GM23338 (cell line): ENCODE measurements around the gene DLG2. TPM values are rescaled to one million over a fixed set of nuclear protein-coding genes. Genes with fewer than 3 reads are reported as not detected.
A peak's percentile ranks its signal among the peaks of the same experiment; 100 is the strongest.

ENCODE experiments used
- ATAC-seq: fragments of 200-7000 bp; cut with Tn5 transposase; 3 replicates; pipeline ENCODE4 v1.9.1; 2020
- DNase-seq: peaks from one replicate; pipeline ENCODE4 v3.0.0-alpha.2; 2015; ENCODE audit warnings: low spot score
- H2AFZ ChIP-seq: fragments of 200-600 bp; sonication (generic); 2 replicates; pipeline ENCODE4 v1.8.0; 2016; ENCODE audit warnings: antibody characterized with exemption, mild to moderate bottlenecking, moderate library complexity
- H3F3A ChIP-seq: fragments of 200-600 bp; sonication (generic); replicated peaks from 2 replicates; pipeline ENCODE4 v1.8.0; 2017; ENCODE audit warnings: antibody characterized with exemption, mixed run types, low read depth
- H3K27ac ChIP-seq: fragments of 200-600 bp; sonication (generic); 2 replicates; pipeline ENCODE4 v1.6.1; 2016; ENCODE audit warnings: low read depth
- H3K27me3 ChIP-seq: fragments of 200-600 bp; sonication (generic); 2 replicates; pipeline ENCODE4 v1.8.0; 2016; ENCODE audit warnings: mild to moderate bottlenecking, mixed run types, moderate library complexity; ENCODE audit not compliant: insufficient read depth
- H3K36me3 ChIP-seq: fragments of 200-600 bp; sonication (generic); 2 replicates; pipeline ENCODE4 v1.8.0; 2016; ENCODE audit warnings: mild to moderate bottlenecking; ENCODE audit not compliant: insufficient read depth
- H3K4me1 ChIP-seq: fragments of 200-600 bp; sonication (generic); 2 replicates; pipeline ENCODE4 v1.8.0; 2016; ENCODE audit warnings: mild to moderate bottlenecking, moderate library complexity; ENCODE audit not compliant: insufficient read depth
- H3K4me2 ChIP-seq: fragments of 200-600 bp; sonication (generic); 2 replicates; pipeline ENCODE4 v1.7.1; 2017; ENCODE audit warnings: mixed run types
- H3K4me3 ChIP-seq: fragments of 200-600 bp; sonication (generic); 2 replicates; pipeline ENCODE4 v1.6.1; 2016; ENCODE audit warnings: mixed run types
- H3K79me2 ChIP-seq: fragments of 200-600 bp; sonication (generic); replicated peaks from 2 replicates; pipeline ENCODE4 v1.8.0; 2017; ENCODE audit warnings: mild to moderate bottlenecking; ENCODE audit not compliant: insufficient read depth
- H3K9me2 ChIP-seq: fragments of 200-600 bp; sonication (generic); 2 replicates; pipeline ENCODE4 v1.8.0; 2017; ENCODE audit not compliant: insufficient read depth
- H4K20me1 ChIP-seq: fragments of 200-600 bp; sonication (generic); replicated peaks from 2 replicates; pipeline ENCODE4 v1.8.0; 2017; ENCODE audit warnings: mild to moderate bottlenecking; ENCODE audit not compliant: insufficient read depth
- H3K27ac Mint-ChIP-seq: 2 replicates; pipeline ENCODE4 v1.8.0; 2020; ENCODE audit warnings: inconsistent platforms, mild to moderate bottlenecking, moderate library complexity, mixed read lengths
- H3K27me3 Mint-ChIP-seq: 3 replicates; pipeline ENCODE4 v1.8.0; 2022; ENCODE audit warnings: low read depth, mild to moderate bottlenecking, moderate library complexity, mixed read lengths, inconsistent platforms; ENCODE audit not compliant: insufficient read depth, poor library complexity
- H3K36me3 Mint-ChIP-seq: 3 replicates; pipeline ENCODE4 v1.8.0; 2021; ENCODE audit warnings: low read depth, mild to moderate bottlenecking, inconsistent platforms, moderate library complexity, mixed read lengths
- H3K4me1 Mint-ChIP-seq: 3 replicates; pipeline ENCODE4 v1.8.0; 2020; ENCODE audit warnings: mild to moderate bottlenecking, inconsistent platforms, mixed read lengths
- H3K4me3 Mint-ChIP-seq: 3 replicates; pipeline ENCODE4 v1.8.0; 2021; ENCODE audit warnings: moderate library complexity, mild to moderate bottlenecking, inconsistent platforms, mixed read lengths
- H3K9me3 Mint-ChIP-seq: 3 replicates; pipeline ENCODE4 v1.8.0; 2020; ENCODE audit warnings: moderate library complexity, mild to moderate bottlenecking, inconsistent platforms, mixed read lengths
- CREB1 ChIP-seq: fragments of 250-450 bp; sonication (Bioruptor Pico); IDR thresholded peaks from 2 replicates; pipeline ENCODE4 v1.5.0; 2020; ENCODE audit warnings: low read depth, mild to moderate bottlenecking, moderate library complexity
- CTCF ChIP-seq, 2 experiments: fragments of 200-600 bp in 1 of 2; sonication (generic) in 1 of 2; conservative IDR thresholded peaks; 2 replicates each; pipeline versions ENCODE4 v1.5.1 to v1.6.1; 2016 to 2017; ENCODE audit warnings: antibody characterized with exemption in 2 of 2, low read depth in 2 of 2, mild to moderate bottlenecking in 2 of 2, moderate library complexity in 1 of 2
- JUNB ChIP-seq: IDR thresholded peaks from one replicate; pipeline ENCODE4 v1.6.1; 2016; ENCODE audit warnings: antibody characterized with exemption; ENCODE audit not compliant: unreplicated experiment
- NANOG ChIP-seq: IDR thresholded peaks from 2 replicates; pipeline ENCODE4 v1.6.1; 2016; ENCODE audit warnings: antibody characterized with exemption, borderline replicate concordance
- REST ChIP-seq: IDR thresholded peaks from one replicate; pipeline ENCODE4 v1.6.1; 2018; ENCODE audit warnings: antibody characterized with exemption; ENCODE audit not compliant: unreplicated experiment
- ZNF331 ChIP-seq: fragments of 250-450 bp; sonication (Bioruptor Pico); IDR thresholded peaks from 2 replicates; pipeline ENCODE4 v1.5.0; 2020; ENCODE audit warnings: low read depth, mild to moderate bottlenecking, moderate library complexity
- polyA plus RNA-seq: library from polyadenylated mRNA; unstranded; fragments of >200 nt; fragmentation: Nextera tagmentation; extraction: Ambion mirVana; gene quantifications from 2 replicates; pipeline ENCODE4 v1.2.1, GENCODE V29; 2016
- total RNA-seq: library from RNA; depleted of rRNA; stranded (reverse); fragments of >200 nt; shearing (Covaris generic); gene quantifications from 2 replicates; pipeline ENCODE4 v1.2.3, GENCODE V29; 2014

The DLG2 gene
- total and polyA plus RNA-seq, 2 experiments from 2014 or later: 19.8 to 21.5 TPM

- TF ChIP-seq REST: no peak
- no peaks in the 10 kb centered on the region for H3K36me3 Mint-ChIP-seq
These were observed 1718.8 kb downstream of the DLG2 start for GRCh38 chr11:83908298-83908856.

GRCh38 chr11:83895516-83895915 is 1731.6 kb downstream of the DLG2 start:
- H3K27ac ChIP-seq: no peak overlapping the region
- H3K4me3 ChIP-seq: no peak overlapping the region
- DNase-seq (peak; percentile 19), ATAC-seq (peak; percentile 57)
- no peaks in the 10 kb centered on the region for H4K20me1 ChIP-seq
- H3K4me3 Mint-ChIP-seq: no peak overlapping the region
- peaks cover 9% of the 10 kb centered on the region; the same call in 2 of the 3 replicates for H3K9me3 Mint-ChIP-seq
- no peaks in the 10 kb centered on the region for H3F3A ChIP-seq
- peak overlapping the region; percentile 12; the same call in 1 of the 2 replicates for H2AFZ ChIP-seq
- no peaks in the 10 kb centered on the region for H3K36me3 Mint-ChIP-seq
- no peak overlapping the region for H3K4me2 ChIP-seq
- no peaks in the 10 kb centered on the region for H3K27me3 ChIP-seq
- H3K36me3 ChIP-seq: no peaks in the 10 kb centered on the region
- H3K9me2 ChIP-seq: no peaks in the 10 kb centered on the region
- H3K79me2 ChIP-seq: no peaks in the 10 kb centered on the region
- H3K27ac Mint-ChIP-seq: peak overlapping the region; percentile 63
- peaks cover 6% of the 10 kb centered on the region; the same call in 2 of the 3 replicates for H3K4me1 Mint-ChIP-seq
- H3K27me3 Mint-ChIP-seq: peaks cover 2% of the 10 kb centered on the region
- no peak for TF ChIP-seq CREB1 (CRISPR knock-in tag)
- no peak for TF ChIP-seq JUNB
- no peak for TF ChIP-seq ZNF331 (CRISPR knock-in tag)
- no peaks in the 10 kb centered on the region for H3K4me1 ChIP-seq

More at GRCh38 chr11:83908298-83908856, 1718.8 kb downstream of the DLG2 start:
- Mint-ChIP-seq H3K4me3 (no peak overlapping the region), H3K27me3 (no peaks in the 10 kb centered on the region), H3K27ac (no peak overlapping the region), H3K4me1 (no peaks in the 10 kb centered on the region), H3K9me3 (no peaks in the 10 kb centered on the region)
- Histone ChIP-seq H3K27ac (no peak overlapping the region), H3F3A (no peaks in the 10 kb centered on the region), H3K4me2 (no peak overlapping the region), H3K9me2 (no peaks in the 10 kb centered on the region), H3K27me3 (no peaks in the 10 kb centered on the region), H3K36me3 (no peaks in the 10 kb centered on the region), H2AFZ (no peak overlapping the region), H3K79me2 (no peaks in the 10 kb centered on the region), H3K4me3 (no peak overlapping the region), H3K4me1 (no peaks in the 10 kb centered on the region), H4K20me1 (no peaks in the 10 kb centered on the region)
- DNase-seq: no peak
- ATAC-seq: no peak

GRCh38 chr11:83881428-83881827 is 1745.7 kb downstream of the DLG2 start:
- no peak overlapping the region for H2AFZ ChIP-seq
- H3K27ac ChIP-seq: no peak overlapping the region
- H4K20me1 ChIP-seq: no peaks in the 10 kb centered on the region
- no peaks in the 10 kb centered on the region for H3K79me2 ChIP-seq
- TF ChIP-seq ZNF331 (CRISPR knock-in tag) (no peak), NANOG (no peak), CTCF (conservative IDR thresholded peaks at IDR 0.05; ENCODE audit: low read depth in 2 of 2) (peak in 1 of 2 experiments; percentile 19; a peak in 1 of 4 replicates)
- Mint-ChIP-seq H3K4me3 (no peak overlapping the region), H3K36me3 (peaks cover 6% of the 10 kb centered on the region; the same call in 2 of the 3 replicates), H3K27ac (no peak overlapping the region), H3K9me3 (peaks cover 22% of the 10 kb centered on the region), H3K4me1 (no peaks in the 10 kb centered on the region), H3K27me3 (no peaks in the 10 kb centered on the region)
- no peak for DNase-seq
- H3F3A ChIP-seq: no peaks in the 10 kb centered on the region
- no peaks in the 10 kb centered on the region for H3K4me1 ChIP-seq
- no peak overlapping the region for H3K4me2 ChIP-seq
- no peak overlapping the region for H3K4me3 ChIP-seq
- H3K27me3 ChIP-seq: no peaks in the 10 kb centered on the region
- no peaks in the 10 kb centered on the region for H3K36me3 ChIP-seq
- 0 out of 2 replicates have a peak, but pooled peaks cover 3% of the 10 kb centered on the region for H3K9me2 ChIP-seq
- no peak for ATAC-seq
